Measurements from ENCODE around the gene SLX4IP. TPM values are rescaled to one million over a fixed set of nuclear protein-coding genes. Genes with fewer than 3 reads are reported as not detected.

Gene SLX4IP
- total RNA-seq, 2 donors from 2014 or later = 3.8 to 9.1 TPM

- Mint-ChIP-seq H3K36me3 (peaks cover 5 to 9% of the 10 kb centered on the region in 2 donors), H3K27ac (no peak overlapping the region), H3K9me3 (no peaks in the 10 kb centered on the region)
- ATAC-seq = peak; percentile 100
- peak in 1 of 2 donors; percentile 27 for DNase-seq (ENCODE audit: low spot score in 2 of 2)
Measured at GRCh38 chr20:10558635-10559187, 123.6 kb downstream of the SLX4IP start.

GRCh38 chr20:10559266-10559665 is 124.2 kb downstream of the SLX4IP start:
- Mint-ChIP-seq H3K27ac (no peak overlapping the region), H3K9me3 (no peaks in the 10 kb centered on the region), H3K36me3 (peaks cover 5 to 9% of the 10 kb centered on the region in 2 donors)
- ATAC-seq = no peak
- no peak for DNase-seq (ENCODE audit: low spot score in 2 of 2)

GRCh38 chr20:10560686-10561085 is 125.6 kb downstream of the SLX4IP start:
- Mint-ChIP-seq H3K36me3 (peaks cover 7 to 16% of the 10 kb centered on the region in 2 donors), H3K27ac (no peak overlapping the region), H3K9me3 (no peaks in the 10 kb centered on the region)
- no peak for ATAC-seq
- DNase-seq (ENCODE audit: low spot score in 2 of 2) = no peak

- Mint-ChIP-seq H3K9me3 (no peaks in the 10 kb centered on the region), H3K27ac (no peak overlapping the region), H3K36me3 (peaks cover 13 to 22% of the 10 kb centered on the region in 2 donors)
- DNase-seq (ENCODE audit: low spot score in 2 of 2) = no peak
- ATAC-seq = no peak
Measured at GRCh38 chr20:10561302-10561701, 126.2 kb downstream of the SLX4IP start.

- peaks cover 15 to 26% of the 10 kb centered on the region in 2 donors for H3K36me3 Mint-ChIP-seq
- DNase-seq (ENCODE audit: low spot score in 2 of 2) = no peak
- no peak overlapping the region for H3K27ac Mint-ChIP-seq
- no peak for ATAC-seq
- H3K9me3 Mint-ChIP-seq = no peaks in the 10 kb centered on the region
Measured at GRCh38 chr20:10562899-10563298, 127.8 kb downstream of the SLX4IP start.

GRCh38 chr20:10563935-10564492 is 128.9 kb downstream of the SLX4IP start:
- peaks cover 15 to 26% of the 10 kb centered on the region in 2 donors for H3K36me3 Mint-ChIP-seq
- no peaks in the 10 kb centered on the region for H3K9me3 Mint-ChIP-seq
- no peak for DNase-seq (ENCODE audit: low spot score in 2 of 2)
- peak in 1 of 2 donors; percentile 20 for ATAC-seq
- H3K27ac Mint-ChIP-seq = no peak overlapping the region

- no peak overlapping the region for H3K27ac Mint-ChIP-seq
- DNase-seq (ENCODE audit: low spot score in 2 of 2) (no peak), ATAC-seq (no peak)
- H3K9me3 Mint-ChIP-seq = no peaks in the 10 kb centered on the region
- peaks cover 21 to 35% of the 10 kb centered on the region in 2 donors for H3K36me3 Mint-ChIP-seq
Measured at GRCh38 chr20:10565191-10565921, 130.3 kb downstream of the SLX4IP start.

- ATAC-seq (no peak), DNase-seq (ENCODE audit: low spot score in 2 of 2) (no peak)
- H3K36me3 Mint-ChIP-seq = peaks cover 21 to 35% of the 10 kb centered on the region in 2 donors
- H3K27ac Mint-ChIP-seq = no peak overlapping the region
- H3K9me3 Mint-ChIP-seq = no peaks in the 10 kb centered on the region
Measured at GRCh38 chr20:10565922-10566897, 131.1 kb downstream of the SLX4IP start.

- Mint-ChIP-seq H3K9me3 (no peaks in the 10 kb centered on the region), H3K36me3 (peaks cover 16 to 26% of the 10 kb centered on the region in 2 donors), H3K27ac (no peak overlapping the region)
- ATAC-seq = peak in 1 of 2 donors; percentile 22
- DNase-seq (ENCODE audit: low spot score in 2 of 2) = no peak
Measured at GRCh38 chr20:10568032-10568431, 132.9 kb downstream of the SLX4IP start.

- H3K27ac Mint-ChIP-seq = no peak overlapping the region
Measured at GRCh38 chr20:10571313-10571815, 136.3 kb downstream of the SLX4IP start.

GRCh38 chr20:10572853-10573252 is 137.7 kb downstream of the SLX4IP start:
- peaks cover 6 to 14% of the 10 kb centered on the region in 2 donors for H3K36me3 Mint-ChIP-seq
- no peaks in the 10 kb centered on the region for H3K9me3 Mint-ChIP-seq
- no peak for ATAC-seq
- DNase-seq (ENCODE audit: low spot score in 2 of 2) = no peak
- no peak overlapping the region for H3K27ac Mint-ChIP-seq

More at GRCh38 chr20:10571313-10571815, 136.3 kb downstream of the SLX4IP start:
- Mint-ChIP-seq H3K9me3 (no peaks in the 10 kb centered on the region), H3K36me3 (peaks cover 8 to 17% of the 10 kb centered on the region in 2 donors)
- no peak for ATAC-seq
- DNase-seq (ENCODE audit: low spot score in 2 of 2) = no peak

- H3K36me3 Mint-ChIP-seq = peaks cover 6 to 14% of the 10 kb centered on the region in 2 donors
Measured at GRCh38 chr20:10573273-10573950, 138.3 kb downstream of the SLX4IP start.

GRCh38 chr20:10573951-10574339 is 138.8 kb downstream of the SLX4IP start:
- DNase-seq (ENCODE audit: low spot score in 2 of 2) (no peak), ATAC-seq (no peak)
- H3K36me3 Mint-ChIP-seq = peaks cover 6 to 14% of the 10 kb centered on the region in 2 donors
- H3K27ac Mint-ChIP-seq = no peak overlapping the region
- H3K9me3 Mint-ChIP-seq = no peaks in the 10 kb centered on the region

More at GRCh38 chr20:10573273-10573950, 138.3 kb downstream of the SLX4IP start:
- ATAC-seq (no peak), DNase-seq (ENCODE audit: low spot score in 2 of 2) (no peak)
- no peaks in the 10 kb centered on the region for H3K9me3 Mint-ChIP-seq
- H3K27ac Mint-ChIP-seq = no peak overlapping the region

- DNase-seq (ENCODE audit: low spot score in 2 of 2) (no peak), ATAC-seq (no peak)
- Mint-ChIP-seq H3K36me3 (peaks cover 0 to 5% of the 10 kb centered on the region in 2 donors), H3K27ac (no peak overlapping the region), H3K9me3 (no peaks in the 10 kb centered on the region)
Measured at GRCh38 chr20:10576411-10577090, 141.4 kb downstream of the SLX4IP start.

- no peak for DNase-seq (ENCODE audit: low spot score in 2 of 2)
- Mint-ChIP-seq H3K9me3 (no peaks in the 10 kb centered on the region), H3K27ac (no peak overlapping the region), H3K36me3 (peaks cover 0 to 5% of the 10 kb centered on the region in 2 donors)
- no peak for ATAC-seq
Measured at GRCh38 chr20:10577648-10578047, 142.5 kb downstream of the SLX4IP start.
